Smooth muscle cell (in vitro differentiated cells): ENCODE measurements around the gene ZNF692. TPM values are rescaled to one million over a fixed set of nuclear protein-coding genes. Genes with fewer than 3 reads are reported as not detected.

Experiments used
- DNase-seq: peaks from one replicate; lab custom pipeline; 2025; ENCODE audit not compliant: unreplicated experiment; lab: John Stamatoyannopoulos, UW
- H2AFZ ChIP-seq: fragments of 200-600 bp; sonication (generic); 2 replicates; pipeline ENCODE4 v1.6.0; 2016; ENCODE audit warnings: antibody characterized with exemption, low read depth, mild to moderate bottlenecking
- H3F3A ChIP-seq: fragments of 200-600 bp; sonication (generic); 2 replicates; pipeline ENCODE4 v1.6.0; 2017; ENCODE audit warnings: antibody characterized with exemption, low read depth
- H3K27ac ChIP-seq: fragments of 200-600 bp; sonication (generic); 2 replicates; pipeline ENCODE4 v1.5.1; 2016; ENCODE audit warnings: low read depth, mild to moderate bottlenecking
- H3K27me3 ChIP-seq: fragments of 200-600 bp; sonication (generic); 2 replicates; pipeline ENCODE4 v1.6.1; 2016; ENCODE audit warnings: low read depth, mild to moderate bottlenecking
- H3K36me3 ChIP-seq: fragments of 200-600 bp; sonication (generic); 2 replicates; pipeline ENCODE4 v1.5.1; 2016; ENCODE audit warnings: low read depth
- H3K4me1 ChIP-seq: fragments of 200-600 bp; sonication (generic); 2 replicates; pipeline ENCODE4 v1.5.1; 2016; ENCODE audit warnings: low read depth
- H3K4me2 ChIP-seq: fragments of 200-600 bp; sonication (generic); 2 replicates; pipeline ENCODE4 v1.6.0; 2016; ENCODE audit warnings: mild to moderate bottlenecking
- H3K4me3 ChIP-seq: fragments of 200-600 bp; sonication (generic); 2 replicates; pipeline ENCODE4 v1.5.1; 2016; ENCODE audit warnings: mild to moderate bottlenecking
- H3K79me2 ChIP-seq: fragments of 200-600 bp; sonication (generic); 2 replicates; pipeline ENCODE4 v1.6.0; 2016; ENCODE audit warnings: low read depth, mild to moderate bottlenecking
- H3K9ac ChIP-seq: fragments of 200-600 bp; sonication (generic); 2 replicates; pipeline ENCODE4 v1.6.0; 2016; ENCODE audit warnings: low read depth
- H3K9me3 ChIP-seq: fragments of 200-600 bp; sonication (generic); replicated peaks from 2 replicates; pipeline ENCODE4 v1.5.1; 2016; ENCODE audit warnings: low read depth
- H4K20me1 ChIP-seq: fragments of 200-600 bp; sonication (generic); 2 replicates; pipeline ENCODE4 v1.6.0; 2016; ENCODE audit warnings: low read depth
- CTCF ChIP-seq: fragments of 200-600 bp; sonication (generic); IDR thresholded peaks from 2 replicates; pipeline ENCODE4 v1.5.1; 2017; ENCODE audit warnings: borderline replicate concordance, mild to moderate bottlenecking, antibody characterized with exemption; ENCODE audit not compliant: insufficient read depth, poor library complexity, severe bottlenecking
- WGBS: methylation state at CpG from one replicate; pipeline ENCODE4 v1.1.7; 2016; ENCODE audit warnings: low lambda C conversion rate; 5-methylcytosine and 5-hydroxymethylcytosine counted together
- polyA plus RNA-seq: library from polyadenylated mRNA; unstranded; fragments of >200 nt; fragmentation: Nextera tagmentation; extraction: Ambion mirVana; gene quantifications from 2 replicates; pipeline ENCODE4 v1.2.1, GENCODE V29; 2016
- total RNA-seq: library from RNA; depleted of rRNA; stranded (reverse); fragments of >200 nt; gene quantifications from 2 replicates; pipeline ENCODE4 v1.2.3, GENCODE V29; 2014

ZNF692 gene
- total and polyA plus RNA-seq, 2 experiments from 2014 or later, result 24.8 to 25.9 TPM

GRCh38 chr1:248820041-248820585 is 38.8 kb downstream of the ZNF692 start:
- Histone ChIP-seq H3K27ac (no peak overlapping the region), H3K36me3 (peaks cover 4% of the 10 kb centered on the region), H3K27me3 (no peaks in the 10 kb centered on the region), H3K9me3 (no peaks in the 10 kb centered on the region), H3K4me3 (no peak overlapping the region), H3K4me1 (peaks cover 13% of the 10 kb centered on the region), H3K4me2 (no peak overlapping the region), H3K79me2 (peaks cover 57% of the 10 kb centered on the region), H2AFZ (no peak overlapping the region), H4K20me1 (peaks cover 73% of the 10 kb centered on the region), H3F3A (no peaks in the 10 kb centered on the region), H3K9ac (no peak overlapping the region)
- DNase-seq, result no peak
- no peak for TF ChIP-seq CTCF
- 96% methylated on average over 7 of the region's 7 CpGs for WGBS

- 95% methylated on average over 5 of the region's 5 CpGs for WGBS
- no peak overlapping the region for H3K9ac ChIP-seq
- H3K4me3 ChIP-seq, result no peak overlapping the region
- H3K27ac ChIP-seq, result no peak overlapping the region
- peaks cover 4% of the 10 kb centered on the region for H3K36me3 ChIP-seq
- H3K27me3 ChIP-seq, result no peaks in the 10 kb centered on the region
- no peak for TF ChIP-seq CTCF
- H3K9me3 ChIP-seq, result no peaks in the 10 kb centered on the region
- H3F3A ChIP-seq, result no peaks in the 10 kb centered on the region
- no peaks in the 10 kb centered on the region for H3K4me1 ChIP-seq
- H2AFZ ChIP-seq, result no peak overlapping the region
- H4K20me1 ChIP-seq, result peaks cover 70% of the 10 kb centered on the region
- H3K79me2 ChIP-seq, result peaks cover 43% of the 10 kb centered on the region
- no peak for DNase-seq
- H3K4me2 ChIP-seq, result no peak overlapping the region
These were observed 40.1 kb downstream of the ZNF692 start for GRCh38 chr1:248818505-248819374.

GRCh38 chr1:248817065-248817464 is 41.8 kb downstream of the ZNF692 start:
- H3K27ac ChIP-seq, result no peak overlapping the region
- no peak for TF ChIP-seq CTCF
- no peaks in the 10 kb centered on the region for H3K9me3 ChIP-seq
- no peak overlapping the region for H2AFZ ChIP-seq
- H3F3A ChIP-seq, result no peaks in the 10 kb centered on the region
- H3K4me3 ChIP-seq, result no peak overlapping the region
- H3K79me2 ChIP-seq, result peaks cover 26% of the 10 kb centered on the region
- peaks cover 55% of the 10 kb centered on the region for H4K20me1 ChIP-seq
- H3K4me1 ChIP-seq, result no peaks in the 10 kb centered on the region
- H3K9ac ChIP-seq, result no peak overlapping the region
- peaks cover 4% of the 10 kb centered on the region for H3K36me3 ChIP-seq
- DNase-seq, result no peak
- H3K4me2 ChIP-seq, result no peak overlapping the region
- 98% methylated on average over 6 of the region's 6 CpGs for WGBS
- H3K27me3 ChIP-seq, result no peaks in the 10 kb centered on the region
